ENCODE measurements around the gene GRID1.

GRID1 gene

GRCh38 chr10:86308056-86308455 lies 58.5 kb downstream of the GRID1 start:
- no peak overlapping the region for H3K4me3 ChIP-seq
- H3K9me3 ChIP-seq (ENCODE audit: low read depth, low read length): no peaks in the 10 kb centered on the region
- DNase-seq (ENCODE audit: low read depth, low spot score): no peak
- no peak overlapping the region for H3K9ac ChIP-seq (ENCODE audit: insufficient read length)
- H3K27ac ChIP-seq: no peak overlapping the region
- no peaks in the 10 kb centered on the region for H3K36me3 ChIP-seq (ENCODE audit: insufficient read depth, low read length)
- TF ChIP-seq EZH2 (IDR thresholded peaks at IDR 0.05) (no peak), POLR2AphosphoS5 (IDR thresholded peaks at IDR 0.05; ENCODE audit: borderline replicate concordance, low read depth, low read length) (no peak), FOXP2 (optimal IDR thresholded peaks at IDR 0.05; ENCODE audit: control extremely low read depth, extremely low read length, insufficient read depth) (no peak)

- Histone ChIP-seq H3K27ac (no peak overlapping the region), H3K4me3 (no peak overlapping the region), H3K36me3 (ENCODE audit: insufficient read depth, low read length) (no peaks in the 10 kb centered on the region), H3K9me3 (ENCODE audit: low read depth, low read length) (no peaks in the 10 kb centered on the region), H3K9ac (ENCODE audit: insufficient read length) (no peak overlapping the region)
- TF ChIP-seq FOXP2 (optimal IDR thresholded peaks at IDR 0.05; ENCODE audit: control extremely low read depth, extremely low read length, insufficient read depth) (no peak), POLR2AphosphoS5 (IDR thresholded peaks at IDR 0.05; ENCODE audit: borderline replicate concordance, low read depth, low read length) (no peak), EZH2 (IDR thresholded peaks at IDR 0.05) (no peak)
- DNase-seq (ENCODE audit: low read depth, low spot score): no peak
Measured at GRCh38 chr10:86306628-86307278, 59.8 kb downstream of the GRID1 start.

- TF ChIP-seq EZH2 (IDR thresholded peaks at IDR 0.05): no peak
- TF ChIP-seq POLR2AphosphoS5 (IDR thresholded peaks at IDR 0.05; ENCODE audit: borderline replicate concordance, low read depth, low read length): no peak
- TF ChIP-seq FOXP2 (optimal IDR thresholded peaks at IDR 0.05; ENCODE audit: control extremely low read depth, extremely low read length, insufficient read depth): no peak
- Histone ChIP-seq H3K27ac (no peak overlapping the region), H3K9ac (ENCODE audit: insufficient read length) (no peak overlapping the region), H3K4me3 (no peak overlapping the region), H3K36me3 (ENCODE audit: insufficient read depth, low read length) (no peaks in the 10 kb centered on the region), H3K9me3 (ENCODE audit: low read depth, low read length) (no peaks in the 10 kb centered on the region)
- no peak for DNase-seq (ENCODE audit: low read depth, low spot score)
Measured at GRCh38 chr10:86305521-86305920, 61.1 kb downstream of the GRID1 start.

GRCh38 chr10:86304436-86304835 lies 62.2 kb downstream of the GRID1 start:
- no peak for DNase-seq (ENCODE audit: low read depth, low spot score)
- Histone ChIP-seq H3K9me3 (ENCODE audit: low read depth, low read length) (no peaks in the 10 kb centered on the region), H3K36me3 (ENCODE audit: insufficient read depth, low read length) (no peaks in the 10 kb centered on the region), H3K27ac (no peak overlapping the region), H3K4me3 (no peak overlapping the region), H3K9ac (ENCODE audit: insufficient read length) (no peak overlapping the region)
- no peak for TF ChIP-seq FOXP2 (optimal IDR thresholded peaks at IDR 0.05; ENCODE audit: control extremely low read depth, extremely low read length, insufficient read depth)

GRCh38 chr10:86303626-86304025 lies 63.0 kb downstream of the GRID1 start:
- Histone ChIP-seq H3K27ac (no peak overlapping the region), H3K36me3 (ENCODE audit: insufficient read depth, low read length) (no peaks in the 10 kb centered on the region), H3K9me3 (ENCODE audit: low read depth, low read length) (no peaks in the 10 kb centered on the region), H3K9ac (ENCODE audit: insufficient read length) (no peak overlapping the region), H3K4me3 (no peak overlapping the region)
- no peak for DNase-seq (ENCODE audit: low read depth, low spot score)
- TF ChIP-seq POLR2AphosphoS5 (IDR thresholded peaks at IDR 0.05; ENCODE audit: borderline replicate concordance, low read depth, low read length) (no peak), FOXP2 (optimal IDR thresholded peaks at IDR 0.05; ENCODE audit: control extremely low read depth, extremely low read length, insufficient read depth) (no peak), EZH2 (IDR thresholded peaks at IDR 0.05) (no peak)

- Histone ChIP-seq H3K27ac (no peak overlapping the region), H3K36me3 (ENCODE audit: insufficient read depth, low read length) (no peaks in the 10 kb centered on the region), H3K4me3 (no peak overlapping the region), H3K9me3 (ENCODE audit: low read depth, low read length) (no peaks in the 10 kb centered on the region), H3K9ac (ENCODE audit: insufficient read length) (no peak overlapping the region)
- no peak for DNase-seq (ENCODE audit: low read depth, low spot score)
- TF ChIP-seq POLR2AphosphoS5 (IDR thresholded peaks at IDR 0.05; ENCODE audit: borderline replicate concordance, low read depth, low read length) (no peak), EZH2 (IDR thresholded peaks at IDR 0.05) (no peak), FOXP2 (optimal IDR thresholded peaks at IDR 0.05; ENCODE audit: control extremely low read depth, extremely low read length, insufficient read depth) (no peak)
Measured at GRCh38 chr10:86301971-86302370, 64.6 kb downstream of the GRID1 start.

GRCh38 chr10:86300931-86301830 lies 65.4 kb downstream of the GRID1 start:
- Histone ChIP-seq H3K36me3 (ENCODE audit: insufficient read depth, low read length) (no peaks in the 10 kb centered on the region), H3K27ac (no peak overlapping the region), H3K9ac (ENCODE audit: insufficient read length) (no peak overlapping the region), H3K4me3 (no peak overlapping the region), H3K9me3 (ENCODE audit: low read depth, low read length) (no peaks in the 10 kb centered on the region)
- TF ChIP-seq POLR2AphosphoS5 (IDR thresholded peaks at IDR 0.05; ENCODE audit: borderline replicate concordance, low read depth, low read length): no peak
- no peak for TF ChIP-seq EZH2 (IDR thresholded peaks at IDR 0.05)
- TF ChIP-seq FOXP2 (optimal IDR thresholded peaks at IDR 0.05; ENCODE audit: control extremely low read depth, extremely low read length, insufficient read depth): no peak
- DNase-seq (ENCODE audit: low read depth, low spot score): no peak

- no peaks in the 10 kb centered on the region for H3K9me3 ChIP-seq (ENCODE audit: low read depth, low read length)
- no peak overlapping the region for H3K27ac ChIP-seq
- no peak for DNase-seq (ENCODE audit: low read depth, low spot score)
- H3K9ac ChIP-seq (ENCODE audit: insufficient read length): no peak overlapping the region
- no peak overlapping the region for H3K4me3 ChIP-seq
- H3K36me3 ChIP-seq (ENCODE audit: insufficient read depth, low read length): no peaks in the 10 kb centered on the region
- no peak for TF ChIP-seq EZH2 (IDR thresholded peaks at IDR 0.05)
- TF ChIP-seq FOXP2 (optimal IDR thresholded peaks at IDR 0.05; ENCODE audit: control extremely low read depth, extremely low read length, insufficient read depth): no peak
- no peak for TF ChIP-seq POLR2AphosphoS5 (IDR thresholded peaks at IDR 0.05; ENCODE audit: borderline replicate concordance, low read depth, low read length)
Measured at GRCh38 chr10:86300399-86300925, 66.1 kb downstream of the GRID1 start.
